Loucy (cell line): ENCODE measurements around the gene CRAMP1.

Source experiments
- H2AFZ ChIP-seq: fragments of 200-600 bp; sonication (generic); 2 replicates; pipeline ENCODE4 v1.6.0; 2016; ENCODE audit warnings: antibody characterized with exemption, mild to moderate bottlenecking, low read length, moderate library complexity
- H3F3A ChIP-seq: fragments of 200-600 bp; 2 replicates; pipeline ENCODE4 v1.6.0; 2016; ENCODE audit warnings: antibody characterized with exemption, low read depth, mild to moderate bottlenecking
- H3K27me3 ChIP-seq: fragments of 200-600 bp; sonication (generic); 2 replicates; pipeline ENCODE4 v1.6.1; 2014; ENCODE audit warnings: low read length, mild to moderate bottlenecking; ENCODE audit not compliant: insufficient read depth, poor library complexity, severe bottlenecking
- H3K36me3 ChIP-seq: fragments of 200-600 bp; sonication (generic); 2 replicates; pipeline ENCODE4 v1.6.1; 2016; ENCODE audit warnings: low read length; ENCODE audit not compliant: insufficient read depth
- H3K4me1 ChIP-seq: fragments of 200-600 bp; sonication (generic); 2 replicates; pipeline ENCODE4 v1.5.1; 2014; ENCODE audit warnings: low read length, mild to moderate bottlenecking; ENCODE audit not compliant: insufficient read depth, poor library complexity, severe bottlenecking
- H3K4me2 ChIP-seq: fragments of 200-600 bp; sonication (generic); 2 replicates; pipeline ENCODE4 v1.6.0; 2014; ENCODE audit warnings: antibody characterized with exemption, low read length, low read depth, mild to moderate bottlenecking; ENCODE audit not compliant: poor library complexity, severe bottlenecking
- H3K4me3 ChIP-seq: fragments of 200-600 bp; sonication (generic); 2 replicates; pipeline ENCODE4 v1.5.1; 2014; ENCODE audit warnings: low read length, mild to moderate bottlenecking, mixed read lengths; ENCODE audit not compliant: poor library complexity, severe bottlenecking
- H3K79me2 ChIP-seq: fragments of 200-600 bp; sonication (generic); 2 replicates; pipeline ENCODE4 v1.6.1; 2014; ENCODE audit warnings: low read length; ENCODE audit not compliant: insufficient read depth
- H3K9ac ChIP-seq: fragments of 200-600 bp; sonication (generic); 2 replicates; pipeline ENCODE4 v1.6.0; 2014; ENCODE audit warnings: mild to moderate bottlenecking, low read depth, low read length, moderate library complexity; ENCODE audit not compliant: poor library complexity, severe bottlenecking
- H3K9me2 ChIP-seq: fragments of 200-600 bp; sonication (generic); replicated peaks from 2 replicates; pipeline ENCODE4 v1.6.1; 2016; ENCODE audit warnings: low read depth, low read length, mixed read lengths
- H3K9me3 ChIP-seq: fragments of 200-600 bp; sonication (generic); 2 replicates; pipeline ENCODE4 v1.6.1; 2014; ENCODE audit warnings: mild to moderate bottlenecking, antibody characterized with exemption, low read length, low read depth; ENCODE audit not compliant: insufficient read depth
- H4K20me1 ChIP-seq: fragments of 200-600 bp; sonication (generic); 2 replicates; pipeline ENCODE4 v1.6.0; 2014; ENCODE audit warnings: antibody characterized with exemption, low read length, mild to moderate bottlenecking; ENCODE audit not compliant: insufficient read depth, poor library complexity, severe bottlenecking
- CTCF ChIP-seq: fragments of 200-600 bp; sonication (generic); conservative IDR thresholded peaks from 2 replicates; pipeline ENCODE4 v1.5.1; 2014; ENCODE audit warnings: mild to moderate bottlenecking, antibody characterized with exemption, low read length
- EZH2phosphoT487 ChIP-seq: fragments of 200-600 bp; IDR thresholded peaks from 2 replicates; pipeline ENCODE4 v1.6.1; 2018; ENCODE audit warnings: antibody characterized with exemption, mild to moderate bottlenecking, moderate library complexity, borderline replicate concordance

CRAMP1 gene

GRCh38 chr16:1670371-1670770 is 58.2 kb downstream of the CRAMP1 start:
- Histone ChIP-seq H3K4me3 (no peak overlapping the region), H4K20me1 (no peaks in the 10 kb centered on the region), H3K4me1 (no peaks in the 10 kb centered on the region), H3K4me2 (no peak overlapping the region), H3K79me2 (no peaks in the 10 kb centered on the region), H2AFZ (no peak overlapping the region), H3K9me3 (no peaks in the 10 kb centered on the region), H3K9me2 (no peaks in the 10 kb centered on the region), H3K36me3 (peaks cover 38% of the 10 kb centered on the region; the same call in 1 of the 2 replicates), H3F3A (no peaks in the 10 kb centered on the region), H3K9ac (no peak overlapping the region), H3K27me3 (no peaks in the 10 kb centered on the region)
- TF ChIP-seq CTCF, result no peak
- TF ChIP-seq EZH2phosphoT487, result no peak

DNA sequence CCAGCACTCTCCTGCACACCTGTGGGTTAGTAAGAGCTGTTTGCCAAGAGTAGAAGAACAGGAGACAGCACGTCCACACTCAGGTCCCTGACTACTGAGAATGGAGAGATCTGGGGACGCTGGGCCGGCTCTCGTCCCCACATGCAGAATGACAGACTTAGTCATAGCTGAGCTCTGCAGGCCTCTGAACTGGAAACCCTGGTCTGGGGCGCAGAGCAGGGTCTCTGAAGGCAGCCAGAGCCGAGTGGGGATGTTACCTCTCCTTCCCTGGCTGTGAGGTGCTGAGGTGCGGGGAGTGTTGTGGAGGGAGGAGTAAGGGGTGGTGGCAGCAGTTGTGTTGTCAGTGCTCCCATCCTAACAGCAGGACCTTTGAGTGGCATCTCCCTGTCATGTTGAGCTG is 58.7 kb downstream of the CRAMP1 start:
- no peaks in the 10 kb centered on the region for H3K9me2 ChIP-seq
- H2AFZ ChIP-seq, result no peak overlapping the region
- H3K4me3 ChIP-seq, result no peak overlapping the region
- peaks cover 33% of the 10 kb centered on the region; the same call in 1 of the 2 replicates for H3K36me3 ChIP-seq
- no peaks in the 10 kb centered on the region for H3F3A ChIP-seq
- no peaks in the 10 kb centered on the region for H4K20me1 ChIP-seq
- TF ChIP-seq CTCF (no peak), EZH2phosphoT487 (no peak)
- no peak overlapping the region for H3K9ac ChIP-seq
- H3K4me1 ChIP-seq, result no peaks in the 10 kb centered on the region
- no peaks in the 10 kb centered on the region for H3K27me3 ChIP-seq
- no peak overlapping the region for H3K4me2 ChIP-seq
- H3K79me2 ChIP-seq, result no peaks in the 10 kb centered on the region
- no peaks in the 10 kb centered on the region for H3K9me3 ChIP-seq

DNA sequence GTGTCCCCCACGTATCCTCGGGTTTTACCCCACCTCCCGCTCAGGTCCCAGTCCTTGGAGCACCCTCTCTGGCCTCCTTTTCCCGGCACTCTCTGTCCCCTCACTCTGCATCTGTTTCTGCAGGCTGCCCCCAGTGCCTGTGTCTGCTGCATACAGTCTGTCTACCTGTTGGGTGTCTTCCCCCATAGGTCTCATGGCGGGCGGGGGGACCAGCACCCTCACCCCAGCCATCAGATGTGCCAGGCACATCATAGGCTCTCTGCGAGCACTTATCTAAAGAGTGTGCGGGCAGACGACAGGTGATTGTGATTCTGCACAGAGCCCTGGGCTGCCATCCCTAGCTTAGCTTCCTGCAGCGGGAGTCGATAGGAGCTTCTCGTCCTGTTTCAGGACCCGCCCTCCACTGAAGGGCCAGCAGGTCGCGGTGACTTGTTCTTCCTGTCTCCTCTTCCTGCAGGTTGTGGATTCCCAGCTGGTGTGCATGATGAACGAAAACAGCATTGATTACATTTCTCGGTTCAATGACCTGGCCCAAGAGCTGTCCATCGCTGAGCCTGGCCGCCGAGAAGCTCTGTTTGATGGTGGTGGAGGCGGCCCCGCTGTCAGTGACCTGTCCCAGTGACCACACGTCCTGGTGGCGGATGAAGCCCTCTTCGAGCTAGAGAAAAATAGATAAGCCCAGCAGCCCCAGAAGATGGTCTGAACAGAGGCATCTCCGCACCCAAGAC is 61.4 kb downstream of the CRAMP1 start:
- H3K9me2 ChIP-seq, result no peaks in the 10 kb centered on the region
- H3K4me3 ChIP-seq, result no peak overlapping the region
- H3K27me3 ChIP-seq, result no peaks in the 10 kb centered on the region
- H4K20me1 ChIP-seq, result no peaks in the 10 kb centered on the region
- no peak overlapping the region for H3K4me2 ChIP-seq
- no peaks in the 10 kb centered on the region for H3K9me3 ChIP-seq
- peaks cover 22% of the 10 kb centered on the region; the same call in 1 of the 2 replicates for H3K36me3 ChIP-seq
- no peak overlapping the region for H3K9ac ChIP-seq
- no peaks in the 10 kb centered on the region for H3F3A ChIP-seq
- no peak for TF ChIP-seq CTCF
- TF ChIP-seq EZH2phosphoT487, result no peak
- H3K79me2 ChIP-seq, result peaks cover 3% of the 10 kb centered on the region
- H3K4me1 ChIP-seq, result no peaks in the 10 kb centered on the region
- H2AFZ ChIP-seq, result no peak overlapping the region
